RWPE2 (cell line): Measurements from ENCODE around the gene FASN.

Experiments used
- ATAC-seq: fragments of 200-7000 bp; cut with Tn5 transposase; 3 replicates; pipeline ENCODE4 v1.9.1; 2021; ENCODE audit warnings: low read depth
- DNase-seq: peaks from one replicate; pipeline ENCODE4 v3.0.0-alpha.2; 2020; ENCODE audit warnings: low spot score
- H3K27ac ChIP-seq: fragments of 450-650 bp; 2 replicates; pipeline ENCODE4 v1.5.1; 2017; ENCODE audit warnings: mild to moderate bottlenecking; ENCODE audit not compliant: poor library complexity, severe bottlenecking
- H3K27me3 ChIP-seq: fragments of 250-450 bp; sonication (Bioruptor Pico); 2 replicates; pipeline ENCODE4 v1.5.1; 2021; ENCODE audit warnings: mild to moderate bottlenecking, moderate library complexity; ENCODE audit not compliant: insufficient read depth, poor library complexity, severe bottlenecking
- H3K36me3 ChIP-seq: fragments of 250-450 bp; sonication (Bioruptor Pico); 2 replicates; pipeline ENCODE4 v1.5.1; 2020; ENCODE audit warnings: low read depth, mild to moderate bottlenecking, moderate library complexity
- H3K4me1 ChIP-seq: fragments of 250-450 bp; sonication (Bioruptor Pico); 2 replicates; pipeline ENCODE4 v1.5.1; 2021; ENCODE audit warnings: mild to moderate bottlenecking, moderate library complexity; ENCODE audit not compliant: insufficient read depth, poor library complexity, severe bottlenecking
- H3K4me3 ChIP-seq: fragments of 250-450 bp; sonication (Bioruptor Pico); 2 replicates; pipeline ENCODE4 v1.5.1; 2021; ENCODE audit warnings: mild to moderate bottlenecking, moderate library complexity; ENCODE audit not compliant: severe bottlenecking
- H3K9me3 ChIP-seq: fragments of 250-450 bp; sonication (Bioruptor Pico); 2 replicates; pipeline ENCODE4 v1.5.1; 2021; ENCODE audit warnings: mild to moderate bottlenecking, moderate library complexity; ENCODE audit not compliant: severe bottlenecking
- TF ChIP-seq, protein P1 (sequence below): fragments of 450-650 bp; IDR thresholded peaks from one replicate; pipeline ENCODE4 v1.5.1; 2017; ENCODE audit warnings: mild to moderate bottlenecking, moderate library complexity; ENCODE audit not compliant: poor library complexity, severe bottlenecking

FASN gene

DNA sequence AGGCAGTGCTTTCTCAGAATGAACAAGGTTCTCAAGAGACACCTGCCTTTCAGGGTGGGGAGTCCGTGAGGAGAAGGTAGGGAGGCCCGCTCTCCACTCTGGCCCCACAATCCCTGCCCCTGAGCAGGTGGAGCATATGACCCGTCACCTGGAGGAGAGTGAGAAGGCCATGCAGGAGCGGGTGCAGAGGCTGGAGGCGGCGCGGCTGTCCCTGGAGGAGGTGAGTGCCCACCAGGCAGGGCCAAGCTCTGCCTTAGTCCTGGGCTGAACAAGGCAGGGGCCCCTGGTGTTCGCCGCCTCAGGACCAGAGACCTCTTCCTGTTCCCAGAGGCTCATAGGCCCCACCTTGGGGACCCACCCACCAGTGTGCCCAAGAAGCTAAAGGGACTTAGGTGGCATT is 69.1 kb downstream of the FASN start:
- TF ChIP-seq, protein P1, sequence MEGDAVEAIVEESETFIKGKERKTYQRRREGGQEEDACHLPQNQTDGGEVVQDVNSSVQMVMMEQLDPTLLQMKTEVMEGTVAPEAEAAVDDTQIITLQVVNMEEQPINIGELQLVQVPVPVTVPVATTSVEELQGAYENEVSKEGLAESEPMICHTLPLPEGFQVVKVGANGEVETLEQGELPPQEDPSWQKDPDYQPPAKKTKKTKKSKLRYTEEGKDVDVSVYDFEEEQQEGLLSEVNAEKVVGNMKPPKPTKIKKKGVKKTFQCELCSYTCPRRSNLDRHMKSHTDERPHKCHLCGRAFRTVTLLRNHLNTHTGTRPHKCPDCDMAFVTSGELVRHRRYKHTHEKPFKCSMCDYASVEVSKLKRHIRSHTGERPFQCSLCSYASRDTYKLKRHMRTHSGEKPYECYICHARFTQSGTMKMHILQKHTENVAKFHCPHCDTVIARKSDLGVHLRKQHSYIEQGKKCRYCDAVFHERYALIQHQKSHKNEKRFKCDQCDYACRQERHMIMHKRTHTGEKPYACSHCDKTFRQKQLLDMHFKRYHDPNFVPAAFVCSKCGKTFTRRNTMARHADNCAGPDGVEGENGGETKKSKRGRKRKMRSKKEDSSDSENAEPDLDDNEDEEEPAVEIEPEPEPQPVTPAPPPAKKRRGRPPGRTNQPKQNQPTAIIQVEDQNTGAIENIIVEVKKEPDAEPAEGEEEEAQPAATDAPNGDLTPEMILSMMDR, result no peak
- Histone ChIP-seq H3K4me3 (no peak overlapping the region), H3K4me1 (no peaks in the 10 kb centered on the region), H3K27me3 (no peaks in the 10 kb centered on the region), H3K27ac (no peak overlapping the region), H3K9me3 (no peaks in the 10 kb centered on the region), H3K36me3 (no peaks in the 10 kb centered on the region; the same call in 1 of the 2 replicates)
- ATAC-seq (no peak), DNase-seq (no peak)
